UCSD-AML1 (cell line): ENCODE data around the gene ANKK1.

Source experiments
- DNase-seq: peaks from one replicate; lab custom pipeline; 2025; ENCODE audit not compliant: unreplicated experiment; lab: John Stamatoyannopoulos, UW

The ANKK1 gene

DNA sequence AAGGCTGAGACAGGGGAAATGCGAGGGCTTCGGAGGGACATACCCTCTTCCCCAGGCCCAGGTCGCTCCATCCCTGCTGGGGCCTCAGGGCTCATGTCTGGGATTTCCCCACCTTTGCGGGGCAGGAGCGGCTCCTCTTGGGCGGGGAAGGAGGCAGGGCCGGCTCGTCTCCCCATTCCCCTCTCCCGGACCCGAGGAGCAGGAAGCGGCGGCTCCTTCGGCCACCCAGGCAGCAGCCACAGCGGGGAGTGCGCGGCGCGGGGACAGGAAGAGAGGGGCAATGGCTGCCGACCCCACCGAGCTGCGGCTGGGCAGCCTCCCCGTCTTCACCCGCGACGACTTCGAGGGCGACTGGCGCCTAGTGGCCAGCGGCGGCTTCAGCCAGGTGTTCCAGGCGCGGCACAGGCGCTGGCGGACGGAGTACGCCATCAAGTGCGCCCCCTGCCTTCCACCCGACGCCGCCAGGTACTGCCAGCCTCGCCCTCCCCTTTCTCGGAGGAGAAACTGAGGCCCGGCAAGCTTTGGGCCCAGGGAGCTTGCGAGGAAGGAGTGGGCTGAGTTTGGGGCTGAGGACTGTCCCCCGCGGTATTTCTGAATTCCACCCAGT, at the start of gene ANKK1:
Gene ANKK1, plus strand, starts transcription at position 175 of the 607 bp plus-strand sequence. Its CDS starts 106 bp downstream, at position 281.
- DNase-seq: no peak

DNA sequence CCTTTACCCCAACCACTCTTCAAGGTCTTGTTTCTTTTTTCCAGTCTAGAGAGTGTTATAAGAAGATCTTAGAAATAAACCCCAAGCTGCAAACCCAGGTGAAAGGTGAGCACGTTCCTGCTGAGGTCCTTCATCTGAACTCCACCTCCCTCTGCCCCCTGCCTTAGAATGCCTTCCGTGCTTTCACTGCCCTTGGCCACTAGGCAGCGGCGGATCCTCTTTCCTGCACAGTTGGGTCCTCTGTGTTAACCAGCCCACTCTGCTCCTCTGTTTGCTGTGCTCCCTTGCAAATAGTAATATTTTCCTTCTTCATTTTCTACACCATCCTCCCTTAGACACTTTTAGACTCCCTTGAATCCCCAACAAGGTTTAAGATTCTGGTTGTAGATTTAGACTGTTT, 48.8 kb upstream of the ANKK1 start:
- no peak for DNase-seq

GRCh38 chr11:113339929-113340589, 47.5 kb upstream of the ANKK1 start:
- DNase-seq: no peak

DNA sequence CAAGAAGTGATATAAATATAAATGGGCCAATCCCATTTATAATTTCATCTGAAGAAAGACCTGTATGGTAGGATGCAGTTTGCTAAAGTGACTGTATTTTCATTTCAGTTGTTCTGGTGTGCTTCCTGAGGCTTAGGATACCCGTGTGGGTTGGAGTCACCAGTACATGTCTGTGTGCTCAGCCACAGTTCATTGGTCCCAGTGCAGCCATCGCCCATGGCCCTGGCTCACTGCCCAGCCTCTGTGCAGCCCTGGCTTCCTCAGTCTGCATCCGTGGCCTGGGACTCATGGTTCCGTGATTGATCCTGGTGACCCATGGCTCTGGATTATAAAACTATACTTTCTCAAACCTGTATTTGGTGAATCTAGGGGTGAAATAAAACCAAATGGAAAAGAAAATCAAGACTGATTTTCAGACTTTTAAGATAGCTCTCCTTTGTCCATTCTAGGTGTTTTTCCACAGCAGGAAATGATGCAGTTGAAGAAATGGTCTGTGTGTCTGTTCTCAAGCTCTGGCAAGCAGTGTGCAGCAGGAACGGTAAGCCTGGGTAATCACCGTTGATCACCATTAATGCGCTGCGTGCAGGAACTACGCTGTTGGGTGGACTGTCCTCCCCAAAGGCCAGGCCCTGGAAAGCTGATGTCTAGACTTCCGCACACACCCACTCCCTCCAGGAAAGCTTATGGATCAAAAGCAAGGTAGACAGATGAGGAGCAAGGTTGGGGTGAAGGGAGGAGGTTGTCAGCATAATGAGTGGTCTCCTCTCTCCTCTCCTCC, 46.0 kb upstream of the ANKK1 start:
- no peak for DNase-seq

GRCh38 chr11:113345978-113346377, 41.6 kb upstream of the ANKK1 start:
- no peak for DNase-seq

GRCh38 chr11:113349528-113349927, 38.1 kb upstream of the ANKK1 start:
- DNase-seq: no peak

- DNase-seq: no peak
Observed at GRCh38 chr11:113350336-113351067, 37.1 kb upstream of the ANKK1 start.

- no peak for DNase-seq
Observed at GRCh38 chr11:113351068-113351450, 36.5 kb upstream of the ANKK1 start.

GRCh38 chr11:113351480-113351879, 36.1 kb upstream of the ANKK1 start:
- no peak for DNase-seq

- no peak for DNase-seq
Observed at GRCh38 chr11:113356203-113356602, 31.4 kb upstream of the ANKK1 start.

DNA sequence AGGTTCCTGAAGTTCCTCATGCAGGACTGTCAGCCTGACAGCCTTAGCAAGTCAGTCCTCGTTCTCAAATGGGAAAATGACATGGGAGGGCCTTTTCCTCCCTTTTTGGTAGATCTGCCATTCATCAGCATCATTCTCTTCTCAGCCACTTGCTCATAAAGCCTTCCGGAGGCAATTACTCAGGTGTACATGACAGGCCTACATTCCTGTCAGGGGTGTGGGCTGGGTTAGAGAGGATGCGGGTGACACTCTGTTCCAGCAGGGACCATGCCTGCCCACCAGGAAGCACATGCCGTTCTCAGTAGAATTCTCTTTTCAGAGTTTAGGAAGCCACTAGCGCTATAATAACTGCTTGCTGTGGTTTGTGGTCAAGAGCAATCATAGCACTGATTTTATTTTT, 24.2 kb upstream of the ANKK1 start:
- DNase-seq: no peak

- DNase-seq: no peak
Observed at GRCh38 chr11:113363996-113364641, 23.5 kb upstream of the ANKK1 start.

DNA sequence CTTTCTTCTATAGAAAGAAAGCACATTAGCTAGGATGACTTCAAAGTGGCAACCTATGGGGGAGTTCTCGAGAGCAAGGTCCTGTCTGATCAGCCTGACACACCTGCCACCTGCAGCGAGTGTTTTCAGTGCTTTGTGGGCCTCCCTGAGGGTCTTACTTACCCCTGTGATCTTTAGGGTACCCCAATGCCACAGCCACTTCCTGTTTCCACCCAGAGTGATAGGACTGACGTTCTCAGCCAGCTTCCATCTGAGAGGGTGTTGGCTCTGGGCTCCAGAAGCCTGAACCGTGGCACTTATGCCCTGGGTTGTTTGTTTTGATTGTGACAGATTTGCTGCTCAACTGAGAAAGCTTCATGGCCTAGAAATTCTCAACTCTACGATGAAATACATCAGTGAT, 21.7 kb upstream of the ANKK1 start:
- DNase-seq: no peak

- DNase-seq: no peak
Observed at GRCh38 chr11:113369411-113369810, 18.2 kb upstream of the ANKK1 start.

GRCh38 chr11:113370634-113371033, 16.9 kb upstream of the ANKK1 start:
- DNase-seq: no peak

DNA sequence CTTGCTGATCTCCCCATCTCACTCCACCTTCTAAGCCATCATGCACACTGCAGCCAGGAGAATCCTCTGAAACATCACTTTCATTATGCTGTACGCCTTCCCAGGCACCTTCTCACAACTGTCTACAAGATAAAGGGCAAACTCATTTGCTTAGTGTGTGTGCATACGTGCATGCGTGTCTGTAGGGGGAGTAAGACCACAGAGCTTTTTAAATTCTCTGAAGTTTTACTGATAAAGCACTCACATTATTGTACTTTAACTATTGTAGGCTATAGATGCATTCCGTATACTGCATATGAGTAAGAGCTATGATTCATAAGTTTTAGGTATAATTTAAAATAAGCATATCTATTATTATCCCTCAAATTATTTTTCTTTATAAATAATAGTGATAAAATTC, 15.3 kb upstream of the ANKK1 start:
- no peak for DNase-seq

- DNase-seq: no peak
Observed at GRCh38 chr11:113373306-113373705, 14.3 kb upstream of the ANKK1 start.

GRCh38 chr11:113373981-113374560, 13.5 kb upstream of the ANKK1 start:
- no peak for DNase-seq

- no peak for DNase-seq
Observed at GRCh38 chr11:113375402-113375801, 12.2 kb upstream of the ANKK1 start.

DNA sequence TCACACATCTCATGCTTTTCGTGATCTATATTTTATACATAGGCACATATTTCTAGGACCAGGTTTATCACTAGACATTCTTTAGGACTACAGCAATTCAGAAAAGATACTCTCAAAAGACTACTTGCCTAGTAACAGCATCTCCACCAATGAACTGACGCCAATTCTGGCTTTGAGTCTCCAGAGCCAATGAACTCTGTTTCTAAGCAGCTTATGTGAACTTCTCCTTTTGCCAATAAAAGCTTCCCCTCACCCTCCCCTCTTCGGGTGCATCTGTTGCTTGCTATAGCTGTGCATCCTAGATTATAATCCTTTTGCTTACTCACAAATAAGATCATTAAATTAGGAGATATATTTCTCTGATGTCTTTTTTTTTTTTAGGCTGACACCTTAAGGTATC, 11.4 kb upstream of the ANKK1 start:
- no peak for DNase-seq
